Measurements from ENCODE around the gene DCAF8.

Gene DCAF8

GRCh38 chr1:160197231-160197630 is 65.1 kb downstream of the DCAF8 start:
- no peak for DNase-seq

- DNase-seq: no peak
Measured at GRCh38 chr1:160196143-160196542, 66.2 kb downstream of the DCAF8 start.

GRCh38 chr1:160194737-160195059 is 67.7 kb downstream of the DCAF8 start:
- DNase-seq: no peak

DNA sequence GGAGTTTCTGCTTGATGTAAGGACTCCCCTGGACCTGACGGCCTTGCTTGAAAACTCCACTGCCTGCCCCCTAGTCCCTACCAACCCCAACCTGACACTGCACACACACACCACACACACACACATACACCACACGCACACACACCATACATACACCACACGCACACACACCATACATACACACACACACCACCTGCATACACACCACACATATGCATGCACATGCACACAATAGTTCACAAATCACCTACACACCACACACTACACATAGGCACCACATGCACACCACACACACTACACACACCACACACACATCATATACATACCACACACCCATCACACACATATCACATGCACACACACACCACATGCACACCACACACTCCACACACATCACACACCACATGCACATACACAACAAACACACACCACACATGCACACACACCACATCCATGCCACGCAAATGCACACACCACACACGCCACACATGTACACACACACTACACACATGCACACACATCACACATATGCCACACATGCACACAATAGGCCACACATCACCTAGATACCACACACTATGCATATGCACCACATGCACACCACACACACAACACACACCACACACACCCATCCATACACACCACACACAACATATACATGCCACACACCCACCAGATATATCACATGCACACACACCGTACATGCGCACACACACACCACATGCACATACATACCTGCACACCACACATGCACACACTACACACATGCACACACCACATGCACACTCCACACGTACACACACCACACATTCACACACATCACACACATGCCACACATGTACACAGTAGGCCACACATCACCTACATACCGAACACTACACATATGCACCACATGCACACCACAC is 68.3 kb downstream of the DCAF8 start:
- no peak for DNase-seq

DNA sequence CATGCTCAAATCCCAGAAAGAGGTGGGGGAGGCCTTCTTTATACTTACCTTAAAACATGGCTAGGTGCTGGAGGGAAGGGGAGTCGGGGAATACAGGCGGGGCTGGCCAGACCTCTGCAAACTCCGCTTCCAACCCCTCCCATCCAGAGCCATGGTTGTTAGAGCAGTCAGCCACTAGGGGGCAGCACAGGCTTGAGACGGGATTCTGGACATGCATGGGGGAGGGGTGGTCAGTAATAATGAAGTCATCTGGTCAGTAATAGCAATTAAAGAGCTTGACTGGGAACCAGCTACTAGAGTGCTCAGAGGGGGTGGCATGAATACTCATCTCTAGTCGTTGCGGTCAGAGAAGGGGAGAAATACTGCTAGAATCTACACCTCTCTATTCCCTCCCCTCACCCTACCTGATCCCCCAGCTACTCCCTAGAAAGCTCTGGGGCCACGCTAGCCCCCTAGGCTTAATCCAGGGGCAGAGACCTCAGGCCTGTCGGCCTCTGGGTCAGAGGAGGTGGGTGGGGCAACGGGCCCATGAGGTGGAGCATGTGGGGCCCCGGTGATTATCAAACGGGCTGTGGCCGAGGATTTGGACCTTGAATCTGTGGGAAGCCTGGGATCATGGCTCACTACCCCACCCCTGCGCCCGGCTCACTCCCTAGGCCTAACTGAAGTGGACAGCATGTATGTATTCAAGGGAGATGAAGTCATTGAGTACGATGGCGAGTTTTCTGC is 69.1 kb downstream of the DCAF8 start:
- peak; percentile 68 for DNase-seq

DNA sequence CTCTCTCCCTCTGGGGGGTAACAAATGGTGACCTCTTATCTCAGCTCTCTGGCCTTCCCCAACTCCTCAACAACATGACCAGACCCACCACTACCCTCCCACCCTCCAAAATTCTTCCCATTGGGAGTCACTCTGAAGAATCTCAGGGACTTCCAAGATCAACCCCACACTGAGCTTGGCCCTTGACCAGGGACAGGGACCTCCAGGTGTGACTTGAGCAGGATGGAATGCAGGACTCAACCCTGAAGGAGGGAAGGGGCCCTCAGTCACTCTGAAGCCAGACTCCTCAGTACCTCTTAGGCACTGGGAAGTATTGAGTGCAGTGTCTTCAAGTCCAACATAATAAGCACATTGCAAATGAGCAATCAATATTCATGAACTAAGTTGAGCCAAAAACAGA is 70.1 kb downstream of the DCAF8 start:
- DNase-seq: no peak

GRCh38 chr1:160191756-160192155 is 70.6 kb downstream of the DCAF8 start:
- DNase-seq: no peak

DNA sequence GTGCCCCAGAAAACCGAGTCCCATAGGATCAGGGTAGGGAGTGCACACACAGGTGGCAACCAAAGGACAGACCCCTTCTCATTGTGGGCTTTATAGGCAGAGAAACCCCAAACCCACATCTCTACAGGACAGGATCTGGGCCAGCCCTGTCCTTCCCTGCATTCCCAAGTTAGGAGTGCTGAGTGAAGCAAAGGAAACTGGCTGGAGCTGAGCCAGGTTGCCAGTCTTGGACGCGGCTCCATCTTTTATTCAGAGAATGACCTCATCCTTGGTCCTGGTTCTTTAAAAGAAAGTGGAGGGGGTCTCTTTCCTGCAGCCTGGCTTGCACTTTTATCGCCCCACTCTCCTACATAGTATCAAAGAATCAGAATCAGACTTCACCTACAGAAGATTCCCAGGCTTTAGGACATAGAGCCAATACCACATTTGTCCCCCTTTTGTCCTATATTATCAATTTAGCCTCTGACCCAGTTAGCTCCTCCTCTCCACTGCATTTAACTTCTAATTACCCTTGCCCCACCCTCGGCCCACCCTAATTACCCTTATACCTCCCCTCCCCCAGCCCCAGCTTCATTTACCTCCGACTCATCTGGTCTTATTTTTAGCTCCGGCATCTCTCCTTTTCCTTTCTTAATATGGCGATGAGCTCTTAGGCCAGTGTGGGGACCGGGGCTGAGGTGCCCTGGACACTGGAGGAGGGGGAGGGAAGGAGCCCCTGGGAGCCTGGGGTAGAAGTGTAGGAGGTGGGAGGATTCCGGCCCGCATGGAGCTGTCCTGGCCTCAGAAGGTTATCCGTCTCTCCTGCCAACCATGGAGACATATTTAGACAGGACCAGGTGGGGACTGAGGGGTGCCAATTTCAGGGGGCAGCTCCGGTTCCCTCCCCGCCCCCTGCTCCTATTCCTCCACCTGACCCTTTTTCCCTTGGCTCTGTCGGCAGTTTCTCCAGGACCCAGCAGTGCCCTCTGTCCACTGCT is 72.4 kb downstream of the DCAF8 start, which contains the start of gene CASQ1:
Gene CASQ1 (plus strand): TSS at position 927 of the 977 bp plus-strand sequence. CDS start 177 bp downstream, outside the sequence.
- no peak for DNase-seq

GRCh38 chr1:160188341-160188740 is 74.0 kb downstream of the DCAF8 start:
- no peak for DNase-seq

- DNase-seq: no peak
Measured at GRCh38 chr1:160187407-160187806, 74.9 kb downstream of the DCAF8 start.

GRCh38 chr1:160186729-160187128 is 75.6 kb downstream of the DCAF8 start:
- no peak for DNase-seq

DNA sequence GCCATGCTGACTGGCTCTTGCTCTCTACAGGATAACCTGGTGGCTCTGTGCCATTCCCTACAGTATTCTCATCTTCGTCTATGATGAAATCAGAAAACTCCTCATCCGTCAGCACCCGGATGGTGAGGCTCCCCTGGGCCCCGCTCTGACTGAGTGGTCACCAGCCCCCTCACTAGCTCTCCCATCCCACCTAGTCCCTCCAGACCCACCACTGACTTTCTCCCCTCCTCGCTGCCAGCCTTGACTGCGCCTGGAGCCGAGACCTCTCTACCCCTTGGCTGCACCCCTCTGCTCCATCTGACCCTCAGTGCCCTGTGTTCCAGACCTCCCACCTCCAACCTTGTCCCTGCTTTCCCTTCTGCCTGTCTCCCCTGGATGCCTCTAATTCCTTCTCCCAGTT is 76.1 kb downstream of the DCAF8 start:
- DNase-seq: no peak

- DNase-seq: no peak
Measured at GRCh38 chr1:160179336-160179735, 83.0 kb downstream of the DCAF8 start.

GRCh38 chr1:160178731-160179130 is 83.6 kb downstream of the DCAF8 start:
- DNase-seq: no peak

DNA sequence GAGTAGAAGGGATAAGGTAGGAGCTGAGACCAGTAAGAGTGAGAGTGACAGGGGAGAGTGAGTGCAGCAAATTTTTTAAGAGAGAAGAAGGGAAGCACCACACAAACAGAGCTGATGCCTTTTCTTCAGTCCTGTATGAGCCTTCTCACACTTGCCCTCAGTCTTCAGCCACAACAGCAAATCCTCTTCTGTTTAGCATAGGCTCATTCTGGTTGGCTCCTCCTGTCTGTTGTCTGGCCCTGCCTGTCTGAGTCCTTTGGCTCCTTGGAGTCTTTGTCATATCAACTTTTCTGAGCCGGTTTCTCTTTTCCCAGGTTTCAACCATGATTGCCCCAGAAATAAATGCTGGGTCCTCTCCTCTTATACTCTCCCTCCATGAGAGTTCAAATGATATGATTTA is 84.7 kb downstream of the DCAF8 start:
- DNase-seq: no peak

- DNase-seq: no peak
Measured at GRCh38 chr1:160177231-160177630, 85.1 kb downstream of the DCAF8 start.

GRCh38 chr1:160171980-160172379 is 90.4 kb downstream of the DCAF8 start:
- no peak for DNase-seq

GRCh38 chr1:160171354-160171753 is 91.0 kb downstream of the DCAF8 start:
- DNase-seq: no peak

- DNase-seq: no peak
Measured at GRCh38 chr1:160169553-160170399, 92.6 kb downstream of the DCAF8 start.

- no peak for DNase-seq
Measured at GRCh38 chr1:160168609-160169369, 93.6 kb downstream of the DCAF8 start.

DNA sequence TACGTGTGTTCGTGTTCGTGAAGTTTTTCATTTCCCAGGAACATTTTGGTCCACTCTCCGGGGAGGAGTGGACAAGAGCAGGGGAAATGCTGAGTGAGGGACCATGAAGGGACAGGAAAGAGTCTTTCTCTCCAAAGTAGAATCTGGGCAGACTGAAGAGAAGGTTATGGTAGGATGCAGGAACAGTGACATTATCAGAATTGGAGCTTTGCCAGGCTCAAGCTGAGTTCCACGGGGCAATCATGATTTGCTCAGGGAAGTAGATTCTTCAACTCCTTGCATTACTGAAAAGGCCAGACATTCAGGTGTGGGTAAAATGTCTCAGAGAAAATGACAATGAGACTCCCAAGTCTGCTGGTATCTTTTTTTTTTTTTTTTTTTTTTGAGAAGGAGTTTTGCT is 94.3 kb downstream of the DCAF8 start:
- DNase-seq: no peak
